GM21529 (cell line): ENCODE data around the gene TAF4.
"Not testable (repeated sequence)": the region's sequence is repeated elsewhere in the genome, so short reads cannot be mapped to it uniquely, and the experiment has no call there.

Experiments
- ATAC-seq: cut with Tn5 transposase; IDR thresholded peaks from one replicate; pipeline ENCODE4 v1.9.1; 2021; ENCODE audit not compliant: unreplicated experiment

Gene TAF4

DNA sequence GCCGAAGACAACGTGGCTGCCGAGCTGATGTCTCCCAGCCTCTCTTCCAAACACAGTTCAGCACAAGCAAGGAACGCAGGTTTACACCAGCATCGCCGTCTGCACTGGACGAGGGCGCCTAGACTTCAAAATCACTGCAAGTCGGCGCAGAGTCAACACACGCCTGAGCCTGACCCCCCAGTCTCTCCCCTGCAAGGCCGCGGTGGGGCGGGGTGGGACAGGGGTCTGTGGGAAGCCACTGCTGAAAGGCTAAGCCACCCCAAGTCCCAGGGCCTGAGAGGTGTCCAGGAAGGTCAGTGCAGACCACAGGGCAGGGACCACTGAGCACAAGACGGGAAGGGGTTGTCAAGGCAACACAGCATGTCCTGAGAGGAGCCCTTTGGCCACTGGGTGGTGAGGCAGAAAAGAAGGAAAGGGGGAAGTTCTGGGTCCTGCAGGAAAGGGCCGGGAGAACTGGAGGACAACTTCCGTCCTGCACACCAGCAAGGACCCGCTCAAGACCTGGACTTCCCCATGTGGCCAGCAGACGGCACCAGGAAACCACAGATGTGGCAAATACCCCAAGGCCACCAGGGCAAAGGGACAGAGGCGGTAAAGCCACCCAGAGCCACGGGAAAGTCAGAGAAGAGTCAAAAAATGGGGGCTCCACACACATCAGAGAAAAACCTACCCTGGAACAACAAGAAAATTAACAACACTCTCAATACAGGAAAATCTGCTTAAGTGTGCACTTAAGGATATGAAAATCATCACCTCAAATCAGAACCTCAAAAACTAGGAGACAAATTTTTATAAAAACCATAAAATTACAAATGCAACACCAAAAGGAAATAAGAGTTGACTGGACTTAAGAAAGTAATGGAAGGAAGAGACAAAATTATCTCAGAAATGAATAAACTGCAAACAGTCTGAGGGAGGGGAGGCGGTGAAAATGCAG is 84.8 kb downstream of the TAF4 start:
- ATAC-seq = no peak

DNA sequence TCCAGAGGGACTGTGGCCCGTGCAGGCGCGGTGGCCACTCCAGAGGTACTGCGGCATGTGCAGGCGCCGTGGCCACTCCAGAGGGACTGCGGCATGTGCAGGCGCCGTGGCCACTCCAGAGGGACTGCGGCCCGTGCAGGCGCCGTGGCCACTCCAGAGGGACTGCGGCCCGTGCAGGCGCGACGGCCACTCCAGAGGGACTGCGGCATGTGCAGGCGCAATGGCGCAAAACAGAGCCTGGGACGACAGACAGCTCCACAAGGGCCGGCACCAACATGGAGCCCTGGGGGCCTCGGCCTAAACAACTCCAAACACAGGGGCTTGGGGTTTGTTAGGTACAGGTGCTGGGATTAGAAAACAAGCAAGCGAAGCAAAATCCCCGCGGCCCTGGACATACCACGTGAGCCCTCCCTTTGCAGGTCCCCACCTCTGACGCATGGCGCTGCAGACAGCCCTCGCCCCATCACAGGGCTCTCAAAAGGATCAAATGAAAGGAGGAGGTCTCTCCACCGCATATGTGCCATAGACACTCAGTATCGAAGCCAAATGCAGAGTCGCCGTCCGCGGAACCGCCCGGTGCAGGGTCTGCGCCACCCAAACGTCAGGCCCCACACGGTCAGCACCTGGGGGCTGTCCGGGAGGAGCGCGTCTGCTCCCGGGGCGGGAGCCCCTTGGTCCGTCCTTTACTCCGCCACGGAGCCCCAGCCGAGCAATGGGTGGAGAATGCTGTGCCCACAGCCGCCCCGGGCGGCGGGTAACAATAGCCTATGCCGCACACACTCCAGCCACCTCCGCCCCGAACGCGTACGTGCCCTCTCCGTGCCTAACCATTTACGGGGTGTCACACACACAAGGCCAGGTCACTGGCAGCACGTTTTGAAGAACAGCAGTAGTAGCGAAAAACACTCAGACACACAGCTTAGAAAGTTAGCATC is 85.7 kb downstream of the TAF4 start:
- ATAC-seq = no peak

DNA sequence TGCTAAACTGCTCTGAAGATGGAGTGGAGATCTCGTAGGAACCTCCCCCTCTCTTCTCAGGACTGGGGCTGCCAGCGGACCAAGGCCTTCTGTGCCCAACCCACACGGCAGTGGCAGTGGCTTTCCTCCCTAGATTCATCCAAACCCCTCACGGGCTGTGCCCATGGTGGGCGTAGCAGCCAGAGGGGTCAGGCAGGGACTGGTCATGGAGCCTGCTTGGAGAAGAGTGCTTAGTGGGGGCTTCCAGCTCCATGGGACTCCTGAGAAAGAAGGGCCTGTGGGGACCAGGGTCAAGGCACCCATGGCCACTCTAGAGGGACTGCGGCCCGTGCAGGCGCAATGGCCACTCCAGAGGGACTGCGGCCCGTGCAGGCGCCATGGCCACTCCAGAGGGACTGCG is 86.6 kb downstream of the TAF4 start:
- ATAC-seq = no peak

DNA sequence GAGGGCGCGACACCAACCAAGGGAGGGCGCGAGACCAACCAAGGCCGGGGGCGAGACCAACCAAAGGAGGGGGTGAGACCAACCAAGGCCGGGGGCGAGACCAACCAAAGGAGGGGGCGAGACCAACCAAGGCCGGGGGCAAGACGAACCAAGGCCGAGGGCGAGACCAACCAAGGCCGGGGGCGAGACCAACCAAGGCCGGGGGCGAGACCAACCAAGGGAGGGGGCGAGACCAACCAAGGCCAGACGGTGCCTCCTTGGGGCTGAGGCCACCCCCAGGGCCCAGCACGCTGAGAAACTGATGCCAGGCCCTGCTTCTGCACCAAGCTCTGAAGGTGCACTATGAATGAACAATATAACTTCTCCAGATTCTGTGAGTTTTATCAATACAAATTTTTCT is 87.2 kb downstream of the TAF4 start:
- no peak for ATAC-seq

DNA sequence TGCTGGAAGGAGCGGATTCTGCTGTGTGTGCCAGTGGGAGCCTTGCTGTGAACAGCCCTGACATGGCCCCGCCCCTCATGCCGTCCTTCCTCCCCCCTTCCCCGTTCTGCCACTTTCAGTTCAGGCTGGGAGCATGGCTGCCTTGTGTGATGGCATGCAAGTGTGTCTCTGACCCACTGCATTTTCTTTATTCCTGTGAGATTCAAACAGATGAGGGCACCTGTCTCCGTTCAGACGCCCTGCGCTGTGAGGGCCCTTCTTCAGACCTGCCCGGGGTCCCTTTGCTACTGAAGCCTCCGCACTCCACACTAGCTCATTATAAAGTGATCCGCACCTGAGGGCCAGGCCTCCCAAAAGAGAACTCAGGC is 88.3 kb downstream of the TAF4 start:
- no peak for ATAC-seq

DNA sequence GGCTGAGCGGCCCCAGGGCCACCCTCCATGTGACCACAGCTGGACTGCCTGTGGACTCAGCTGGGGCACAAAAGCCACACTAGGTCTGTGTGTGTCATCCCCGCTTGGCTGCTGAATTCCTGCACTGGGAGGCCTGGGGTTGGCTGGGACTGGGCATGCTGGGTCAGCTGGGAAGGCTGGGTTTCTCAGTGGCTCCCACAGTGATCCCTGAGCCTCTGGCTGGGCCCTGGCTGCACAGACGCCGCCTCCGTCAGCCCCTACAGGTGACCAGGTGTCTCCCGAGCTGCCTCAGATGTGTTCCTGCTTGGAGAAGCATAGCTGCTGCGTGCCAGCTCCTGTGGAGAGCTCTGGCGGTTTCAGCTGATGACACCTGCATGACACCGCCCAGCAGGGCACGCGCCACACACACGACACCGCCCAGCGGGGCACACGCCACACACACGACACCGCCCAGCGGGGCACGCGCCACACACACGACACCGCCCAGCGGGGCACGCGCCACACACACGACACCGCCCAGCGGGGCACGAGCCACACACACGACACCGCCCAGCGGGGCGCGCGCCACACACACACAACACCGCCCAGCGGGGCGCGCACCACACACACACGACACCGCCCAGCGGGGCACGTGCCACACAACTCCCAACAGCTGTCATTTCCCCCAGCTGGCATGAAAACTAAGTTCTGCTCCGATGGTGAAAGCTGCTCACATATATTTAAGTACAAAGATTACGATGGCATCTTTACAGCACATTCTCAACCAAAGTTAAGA is 88.8 kb downstream of the TAF4 start:
- ATAC-seq = no peak

DNA sequence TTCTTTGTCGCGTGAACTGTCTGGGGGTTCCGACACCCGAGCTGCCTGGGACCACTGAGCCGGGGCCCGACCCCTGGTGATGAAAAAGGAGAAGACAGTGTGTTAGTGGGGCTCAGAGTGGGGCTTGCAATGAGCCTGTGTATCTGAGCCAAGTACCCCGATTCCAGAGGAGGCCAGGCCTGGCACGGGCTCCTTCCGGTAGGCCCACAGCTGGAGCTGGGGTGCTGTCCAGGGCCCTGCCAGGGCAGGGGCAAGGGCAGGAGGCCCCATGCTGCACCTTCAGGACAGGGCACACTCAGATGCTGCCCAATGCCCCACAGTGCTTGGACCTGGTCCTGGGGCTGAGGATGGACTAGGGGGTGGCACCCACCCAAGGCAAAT is 89.4 kb downstream of the TAF4 start:
- no peak for ATAC-seq

DNA sequence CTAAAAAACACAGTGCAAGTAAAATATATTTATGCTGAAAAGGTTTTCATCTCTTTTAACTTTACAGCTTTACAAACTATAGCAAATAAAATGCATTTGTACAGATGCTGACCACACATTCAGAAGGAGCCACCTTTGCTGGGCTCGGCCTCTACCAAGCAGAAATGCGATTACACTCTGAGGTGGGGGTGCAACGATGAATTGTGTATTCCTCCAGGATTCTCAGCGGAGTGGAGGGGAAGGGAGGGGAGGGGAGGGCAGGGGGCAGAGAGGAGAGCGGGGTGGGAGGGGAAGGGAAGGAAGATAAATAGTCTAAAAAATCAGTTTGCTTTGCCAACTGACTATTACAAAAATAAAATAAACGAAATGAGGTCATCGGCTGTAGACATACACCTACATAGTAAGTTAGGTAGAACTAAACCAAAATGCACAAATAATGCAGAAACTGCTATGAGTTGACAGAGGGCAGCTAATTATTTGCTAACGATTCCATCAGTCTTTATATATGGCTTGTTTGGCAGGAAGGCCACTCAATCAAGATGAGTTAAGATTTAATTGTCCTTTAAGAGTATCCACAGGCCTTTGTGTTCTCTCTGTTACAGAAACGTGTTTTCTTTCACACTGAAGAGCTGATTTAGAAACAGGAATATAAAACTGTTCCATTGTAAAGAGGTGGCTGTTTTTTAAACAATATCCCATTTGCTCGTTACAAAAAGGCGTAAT is 90.1 kb downstream of the TAF4 start:
- no peak for ATAC-seq

DNA sequence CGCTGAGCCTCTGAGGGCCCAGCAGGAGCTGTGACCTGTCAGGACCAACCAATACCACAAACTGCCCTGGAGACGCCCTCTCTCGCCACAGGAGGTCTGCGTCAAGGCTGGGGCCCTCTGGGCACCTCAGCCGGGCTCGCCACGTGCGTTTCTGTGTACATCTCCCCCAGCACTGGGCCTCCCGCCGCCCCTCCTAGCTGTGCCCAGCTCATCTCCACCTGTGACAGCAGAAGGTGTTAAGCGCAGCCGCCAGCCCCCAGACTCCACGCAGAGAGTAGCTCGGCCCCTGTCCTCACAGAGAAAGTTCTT is 91.4 kb downstream of the TAF4 start:
- no peak for ATAC-seq

DNA sequence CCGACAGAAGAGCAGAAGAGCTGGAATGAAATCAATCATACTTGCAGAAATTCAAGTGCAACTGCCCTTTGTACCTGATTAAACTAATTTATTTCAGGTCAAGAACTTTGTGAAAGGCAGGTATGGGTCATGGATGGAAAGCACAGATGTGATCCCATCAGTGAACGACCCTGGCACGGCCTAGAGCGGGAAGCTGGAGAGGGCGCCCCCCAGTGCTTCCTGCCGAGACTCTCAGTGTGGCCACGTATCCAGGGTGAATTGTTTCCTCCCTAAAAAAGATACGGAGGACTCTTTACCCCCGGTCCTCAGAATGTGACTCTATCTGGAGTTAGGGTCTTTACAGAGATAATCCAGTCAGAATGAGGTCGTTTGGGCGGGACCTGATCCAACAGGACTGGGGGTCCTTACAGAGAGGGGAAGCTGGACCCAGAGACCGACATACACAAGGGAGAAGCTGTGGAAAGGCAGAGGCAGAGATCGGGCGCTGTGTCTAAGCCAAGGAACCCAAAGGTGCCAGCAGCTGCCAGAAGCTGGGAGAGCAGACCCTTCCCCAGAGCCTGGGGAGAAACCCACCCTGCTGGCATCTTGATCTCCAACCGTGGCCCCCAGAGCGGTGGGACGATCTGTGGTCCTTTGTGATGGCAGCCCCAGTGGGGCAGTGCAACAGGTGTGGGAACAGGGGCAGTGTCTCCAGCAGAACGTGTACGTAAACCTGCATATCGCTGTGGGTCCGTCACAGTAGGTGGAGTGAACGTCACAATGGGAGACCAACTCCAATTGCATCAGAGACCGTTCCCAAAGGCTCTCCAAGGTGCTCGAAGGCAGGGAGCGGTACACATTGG is 91.9 kb downstream of the TAF4 start:
- ATAC-seq = no peak

DNA sequence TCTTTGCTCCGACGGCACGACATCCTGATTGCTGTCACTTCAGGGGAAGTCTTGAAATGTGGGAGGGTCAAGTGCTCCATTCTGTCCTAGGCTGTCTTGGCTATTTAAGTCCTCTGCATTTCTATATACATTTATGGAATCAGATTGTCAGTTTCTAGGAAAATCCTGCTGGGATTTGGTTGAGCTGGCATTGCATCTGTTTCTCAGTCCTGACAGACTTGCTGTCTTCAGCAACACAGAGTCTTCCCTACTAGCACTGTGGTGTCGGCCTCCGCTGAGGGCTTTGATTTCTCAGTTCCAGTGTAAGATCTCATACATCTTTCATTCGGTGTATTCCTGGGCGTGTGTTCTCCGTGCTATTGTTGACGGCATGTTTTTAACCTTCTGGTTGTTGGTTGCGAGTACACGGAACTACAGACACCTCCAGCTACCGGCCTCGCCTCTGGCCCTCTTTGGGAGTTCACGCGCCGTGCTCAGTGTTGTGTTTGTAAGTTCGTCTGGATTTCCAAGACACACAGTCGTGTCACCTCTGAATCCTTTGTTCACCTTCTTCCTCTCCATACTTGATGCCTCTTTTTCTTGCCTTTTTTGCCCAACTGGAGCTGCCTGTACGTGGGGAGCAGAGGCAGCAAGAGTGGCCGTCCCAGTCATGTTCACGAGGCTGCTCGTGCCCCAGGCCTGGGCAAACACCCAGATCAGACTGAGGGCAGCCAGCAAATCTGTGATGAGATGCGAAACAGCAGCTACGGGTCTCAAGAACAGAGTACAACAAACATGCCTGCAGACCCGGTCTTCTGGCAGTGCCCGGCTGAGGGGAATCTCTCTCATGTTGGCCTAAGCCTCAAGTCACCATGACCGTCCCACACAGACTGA is 92.8 kb downstream of the TAF4 start:
- ATAC-seq = no peak

DNA sequence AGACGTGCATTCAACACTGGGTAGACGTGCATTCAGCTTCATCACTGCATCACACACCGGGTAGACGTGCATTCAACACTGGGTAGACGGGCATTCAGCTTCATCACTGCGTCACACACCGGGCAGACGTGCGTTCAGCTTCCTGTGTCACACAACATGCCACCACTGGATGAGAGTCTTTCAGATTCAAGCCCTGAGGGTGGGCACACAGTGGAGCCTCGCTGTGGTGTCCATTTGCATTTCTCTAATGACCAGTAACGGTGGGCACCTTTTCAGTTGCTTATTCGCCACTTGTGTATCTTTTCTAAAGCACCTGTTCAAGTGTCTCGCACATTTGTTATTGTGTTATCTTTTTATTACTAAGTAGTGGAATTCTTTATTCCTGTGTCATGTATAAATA is 94.1 kb downstream of the TAF4 start:
- not testable (repeated sequence) for ATAC-seq

DNA sequence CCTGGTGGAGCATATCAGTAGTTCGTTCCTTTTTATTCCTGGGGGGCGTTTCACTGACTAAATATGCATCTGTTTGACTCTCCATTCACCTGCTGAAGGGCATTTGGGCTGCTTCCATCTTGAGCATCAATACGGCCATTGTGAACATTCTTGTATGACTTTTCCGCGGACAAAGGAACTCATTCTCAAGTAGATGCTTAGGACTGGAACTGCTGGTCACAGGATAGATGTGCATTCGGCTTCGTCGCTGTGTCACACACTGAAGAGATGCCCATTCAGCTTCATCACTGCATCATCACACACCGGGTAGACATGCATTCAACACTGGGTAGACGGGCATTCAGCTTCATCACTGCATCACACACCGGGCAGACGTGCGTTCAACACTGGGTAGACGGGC is 95.3 kb downstream of the TAF4 start:
- ATAC-seq = no peak

DNA sequence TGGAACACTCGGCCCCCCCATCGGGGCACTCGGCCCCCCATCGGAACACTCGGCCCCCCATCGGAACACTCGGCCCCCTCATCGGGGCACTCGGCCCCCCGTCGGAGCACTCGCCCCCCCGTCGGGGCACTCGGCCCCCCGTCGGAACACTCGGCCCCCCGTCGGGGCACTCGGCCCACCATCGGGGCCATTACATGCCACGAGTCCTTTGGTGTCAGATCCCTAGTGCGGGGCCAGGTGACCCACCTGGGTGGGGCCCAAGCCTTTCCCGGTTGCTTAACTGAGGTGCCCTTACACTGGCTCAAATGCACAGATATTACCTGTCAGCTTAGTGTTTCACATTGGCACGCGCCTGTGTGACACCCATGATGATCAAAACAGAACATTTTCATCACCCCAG is 95.9 kb downstream of the TAF4 start:
- ATAC-seq = no peak

DNA sequence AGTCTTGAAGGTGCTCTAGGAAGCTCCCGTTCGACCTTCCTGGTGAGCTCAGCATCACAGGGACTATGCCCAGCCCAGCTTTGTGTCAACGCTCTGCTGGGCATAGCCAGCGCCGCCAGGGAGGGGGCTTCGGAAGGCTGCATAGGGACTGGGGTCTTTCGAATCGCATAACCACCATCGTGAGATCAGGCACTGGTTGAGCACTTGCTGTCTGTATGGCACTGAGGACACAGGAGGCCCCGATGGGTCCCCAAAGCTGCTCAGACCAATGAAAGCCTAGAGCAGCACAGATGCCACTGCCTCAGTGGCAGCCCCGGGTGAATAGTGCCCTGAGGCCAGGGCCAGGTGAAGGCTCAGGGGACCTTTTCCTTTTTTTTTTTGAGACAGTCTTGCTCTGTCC is 96.7 kb downstream of the TAF4 start:
- ATAC-seq = no peak

DNA sequence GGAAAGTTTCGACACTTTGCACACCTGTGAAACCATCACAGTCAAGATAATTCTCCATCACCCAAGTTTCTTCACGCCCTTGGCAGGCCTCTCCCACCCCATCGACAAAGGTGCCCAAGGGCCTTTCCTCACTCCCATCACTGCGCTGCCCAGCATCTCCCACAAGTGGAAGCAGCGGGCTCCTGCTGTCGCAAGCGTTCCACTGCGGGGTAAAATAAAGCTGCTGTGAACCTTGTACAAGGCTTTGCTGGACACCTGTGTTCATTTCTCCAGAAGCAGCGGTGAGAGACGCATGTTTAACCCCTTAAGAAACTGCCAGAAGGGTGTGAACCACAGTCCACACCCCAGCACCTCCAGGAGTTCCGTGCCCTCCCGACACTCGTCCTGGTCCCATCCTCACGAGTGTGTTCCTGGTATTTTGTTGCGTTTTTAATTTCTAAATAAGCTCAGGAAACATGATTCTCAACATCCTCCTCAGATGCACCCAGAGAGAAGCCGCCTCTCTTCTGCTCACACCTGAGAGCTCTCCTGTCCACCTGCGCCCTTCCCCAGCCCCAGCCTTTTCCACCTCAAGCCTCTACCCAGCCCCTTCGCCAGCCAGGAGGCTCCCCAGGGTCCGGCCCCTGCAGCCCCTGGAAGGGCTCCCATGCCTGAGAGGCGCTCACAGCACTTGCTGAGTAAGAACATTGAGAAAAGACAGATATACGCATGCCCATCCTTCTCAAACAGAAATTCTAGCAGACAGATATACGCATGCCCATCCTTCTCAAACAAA is 97.5 kb downstream of the TAF4 start:
- ATAC-seq = no peak

DNA sequence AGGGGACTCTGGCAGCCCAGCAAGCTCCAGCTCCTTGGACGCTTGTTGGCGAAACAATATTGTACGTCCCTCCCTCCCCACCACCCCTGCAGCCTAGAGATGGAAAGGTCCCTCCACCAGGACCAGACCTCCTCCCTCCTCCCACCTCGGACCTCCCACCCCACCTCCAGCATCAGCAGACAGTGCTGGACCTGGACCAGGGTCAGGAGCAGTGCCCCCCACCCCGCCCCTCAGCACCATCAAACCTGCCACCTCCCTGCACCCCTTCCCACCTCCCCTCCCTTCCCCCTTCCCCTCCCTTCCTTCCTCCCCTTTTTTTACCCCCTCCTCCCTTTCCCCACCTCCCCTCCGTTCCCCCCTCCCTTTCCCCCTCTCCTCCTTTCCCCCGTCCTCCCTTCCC is 98.4 kb downstream of the TAF4 start:
- no peak for ATAC-seq
